GM12878 (cell line): Measurements from ENCODE around the gene OR52E6.

Experiments
- CHD2 ChIP-seq: IDR thresholded peaks from 2 replicates; pipeline ENCODE4 v1.6.1; 2011; ENCODE audit warnings: low read depth, low read length, improper control_type of control experiment, borderline replicate concordance
- HCFC1 ChIP-seq: fragments of 150-350 bp; IDR thresholded peaks from 2 replicates; pipeline ENCODE4 v1.6.1; 2014; ENCODE audit warnings: low read length
- HDGF ChIP-seq: fragments of 450-650 bp; IDR thresholded peaks from 2 replicates; pipeline ENCODE4 v1.6.1; 2016; ENCODE audit warnings: antibody characterized with exemption
- POLR2AphosphoS5 ChIP-seq: IDR thresholded peaks from 2 replicates; pipeline ENCODE4 v1.6.1; 2011; ENCODE audit warnings: mild to moderate bottlenecking, low read length, inconsistent platforms
- ZNF24 ChIP-seq: fragments of 450-650 bp; IDR thresholded peaks from 2 replicates; pipeline ENCODE4 v1.6.1; 2017; ENCODE audit warnings: antibody characterized with exemption, mild to moderate bottlenecking
- TF ChIP-seq, protein P1 (sequence below): fragments of 450-650 bp; IDR thresholded peaks from 2 replicates; pipeline ENCODE4 v1.6.1; 2017; ENCODE audit warnings: mild to moderate bottlenecking
- TF ChIP-seq, protein P2 (sequence below), 3 experiments: IDR thresholded peaks in 2 of 3; conservative IDR thresholded peaks in 1 of 3; 2 replicates each; pipeline ENCODE4 v1.5.1; 2011; ENCODE audit warnings: low read depth in 3 of 3, low read length in 3 of 3, mild to moderate bottlenecking in 3 of 3, control low read depth in 2 of 3, moderate library complexity in 2 of 3, inconsistent platforms in 1 of 3, mixed read lengths in 1 of 3; ENCODE audit not compliant: control insufficient read depth in 2 of 3, insufficient read depth in 1 of 3; ENCODE audit errors: extremely low read depth in 1 of 3
- TF ChIP-seq, protein P3 (sequence below): IDR thresholded peaks from 2 replicates; pipeline ENCODE4 v1.6.1; 2011; ENCODE audit warnings: mild to moderate bottlenecking, low read depth, low read length, moderate library complexity; ENCODE audit not compliant: insufficient replicate concordance

DNA sequence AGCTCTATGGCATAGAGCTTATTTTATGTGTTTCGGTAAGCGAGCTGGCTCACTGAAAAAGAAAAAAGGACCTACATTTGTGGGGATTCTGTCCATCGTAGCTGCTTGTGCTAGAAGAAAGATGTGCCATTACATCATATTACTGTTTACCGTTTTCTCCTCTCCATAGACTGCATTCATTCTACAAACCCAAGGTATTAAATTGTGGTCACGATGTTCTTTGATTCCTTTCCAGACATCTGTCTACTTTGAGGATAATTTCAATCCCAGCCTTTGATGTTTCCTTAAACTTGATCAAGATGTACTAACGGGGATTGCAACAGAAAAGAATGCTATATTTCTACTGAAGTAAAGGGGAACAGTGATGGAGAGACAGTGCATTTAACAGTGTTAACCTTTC lies 45.2 kb downstream of the OR52E6 start:
- TF ChIP-seq, protein P1, sequence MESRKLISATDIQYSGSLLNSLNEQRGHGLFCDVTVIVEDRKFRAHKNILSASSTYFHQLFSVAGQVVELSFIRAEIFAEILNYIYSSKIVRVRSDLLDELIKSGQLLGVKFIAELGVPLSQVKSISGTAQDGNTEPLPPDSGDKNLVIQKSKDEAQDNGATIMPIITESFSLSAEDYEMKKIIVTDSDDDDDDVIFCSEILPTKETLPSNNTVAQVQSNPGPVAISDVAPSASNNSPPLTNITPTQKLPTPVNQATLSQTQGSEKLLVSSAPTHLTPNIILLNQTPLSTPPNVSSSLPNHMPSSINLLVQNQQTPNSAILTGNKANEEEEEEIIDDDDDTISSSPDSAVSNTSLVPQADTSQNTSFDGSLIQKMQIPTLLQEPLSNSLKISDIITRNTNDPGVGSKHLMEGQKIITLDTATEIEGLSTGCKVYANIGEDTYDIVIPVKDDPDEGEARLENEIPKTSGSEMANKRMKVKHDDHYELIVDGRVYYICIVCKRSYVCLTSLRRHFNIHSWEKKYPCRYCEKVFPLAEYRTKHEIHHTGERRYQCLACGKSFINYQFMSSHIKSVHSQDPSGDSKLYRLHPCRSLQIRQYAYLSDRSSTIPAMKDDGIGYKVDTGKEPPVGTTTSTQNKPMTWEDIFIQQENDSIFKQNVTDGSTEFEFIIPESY, result no peak
- no peak for TF ChIP-seq CHD2
- TF ChIP-seq ZNF24, result no peak
- TF ChIP-seq, protein P2, sequence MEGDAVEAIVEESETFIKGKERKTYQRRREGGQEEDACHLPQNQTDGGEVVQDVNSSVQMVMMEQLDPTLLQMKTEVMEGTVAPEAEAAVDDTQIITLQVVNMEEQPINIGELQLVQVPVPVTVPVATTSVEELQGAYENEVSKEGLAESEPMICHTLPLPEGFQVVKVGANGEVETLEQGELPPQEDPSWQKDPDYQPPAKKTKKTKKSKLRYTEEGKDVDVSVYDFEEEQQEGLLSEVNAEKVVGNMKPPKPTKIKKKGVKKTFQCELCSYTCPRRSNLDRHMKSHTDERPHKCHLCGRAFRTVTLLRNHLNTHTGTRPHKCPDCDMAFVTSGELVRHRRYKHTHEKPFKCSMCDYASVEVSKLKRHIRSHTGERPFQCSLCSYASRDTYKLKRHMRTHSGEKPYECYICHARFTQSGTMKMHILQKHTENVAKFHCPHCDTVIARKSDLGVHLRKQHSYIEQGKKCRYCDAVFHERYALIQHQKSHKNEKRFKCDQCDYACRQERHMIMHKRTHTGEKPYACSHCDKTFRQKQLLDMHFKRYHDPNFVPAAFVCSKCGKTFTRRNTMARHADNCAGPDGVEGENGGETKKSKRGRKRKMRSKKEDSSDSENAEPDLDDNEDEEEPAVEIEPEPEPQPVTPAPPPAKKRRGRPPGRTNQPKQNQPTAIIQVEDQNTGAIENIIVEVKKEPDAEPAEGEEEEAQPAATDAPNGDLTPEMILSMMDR (IDR thresholded peaks at IDR 0.05 in 2 of 3, conservative IDR thresholded peaks at IDR 0.05 in 1 of 3; ENCODE audit: control insufficient read depth in 2 of 3, extremely low read depth in 1 of 3, insufficient read depth in 1 of 3, low read depth in 3 of 3, low read length in 3 of 3), result no peak
- no peak for TF ChIP-seq POLR2AphosphoS5
- TF ChIP-seq HCFC1, result no peak
- TF ChIP-seq, protein P3, sequence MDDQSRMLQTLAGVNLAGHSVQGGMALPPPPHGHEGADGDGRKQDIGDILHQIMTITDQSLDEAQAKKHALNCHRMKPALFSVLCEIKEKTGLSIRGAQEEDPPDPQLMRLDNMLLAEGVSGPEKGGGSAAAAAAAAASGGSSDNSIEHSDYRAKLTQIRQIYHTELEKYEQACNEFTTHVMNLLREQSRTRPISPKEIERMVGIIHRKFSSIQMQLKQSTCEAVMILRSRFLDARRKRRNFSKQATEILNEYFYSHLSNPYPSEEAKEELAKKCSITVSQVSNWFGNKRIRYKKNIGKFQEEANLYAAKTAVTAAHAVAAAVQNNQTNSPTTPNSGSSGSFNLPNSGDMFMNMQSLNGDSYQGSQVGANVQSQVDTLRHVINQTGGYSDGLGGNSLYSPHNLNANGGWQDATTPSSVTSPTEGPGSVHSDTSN, result no peak
- no peak for TF ChIP-seq HDGF
